ENCODE results near the gene C1D.
A peak's percentile ranks its signal among the peaks of the same experiment; 100 is the strongest.

C1D gene

DNA sequence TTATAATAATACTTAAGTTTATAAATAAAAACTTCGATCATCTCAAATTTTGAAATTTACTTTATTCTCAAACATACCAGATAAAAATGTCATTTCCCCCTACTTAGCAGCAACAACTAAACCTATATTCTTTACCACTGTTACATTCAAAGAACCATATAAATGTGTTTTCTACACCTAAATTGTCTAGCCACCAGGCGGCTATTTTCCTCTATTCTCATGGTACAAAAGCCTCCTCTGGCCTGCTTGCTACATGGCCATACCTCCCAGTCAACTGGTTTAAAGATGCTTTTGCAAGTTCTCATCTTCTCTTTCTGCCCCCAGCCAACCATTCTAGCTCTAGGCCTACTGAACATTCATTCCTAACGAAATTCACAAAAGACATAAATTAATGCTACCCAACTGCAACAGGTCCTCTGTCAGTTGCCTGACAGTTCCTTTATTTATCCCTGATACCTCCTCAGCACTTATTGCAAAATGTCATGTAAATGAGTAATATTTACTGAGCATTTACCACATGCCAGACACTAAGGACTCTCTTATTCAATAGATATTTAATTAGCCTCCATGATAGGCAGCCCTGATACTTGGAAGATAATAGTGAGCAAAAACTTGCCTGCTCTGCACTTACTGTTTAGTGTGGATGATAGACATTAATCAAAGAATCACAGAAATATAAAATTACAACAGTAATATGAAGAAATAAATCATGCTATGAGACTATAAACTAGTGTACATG, 5.0 kb downstream of the C1D start:
- no peak for DNase-seq

DNA sequence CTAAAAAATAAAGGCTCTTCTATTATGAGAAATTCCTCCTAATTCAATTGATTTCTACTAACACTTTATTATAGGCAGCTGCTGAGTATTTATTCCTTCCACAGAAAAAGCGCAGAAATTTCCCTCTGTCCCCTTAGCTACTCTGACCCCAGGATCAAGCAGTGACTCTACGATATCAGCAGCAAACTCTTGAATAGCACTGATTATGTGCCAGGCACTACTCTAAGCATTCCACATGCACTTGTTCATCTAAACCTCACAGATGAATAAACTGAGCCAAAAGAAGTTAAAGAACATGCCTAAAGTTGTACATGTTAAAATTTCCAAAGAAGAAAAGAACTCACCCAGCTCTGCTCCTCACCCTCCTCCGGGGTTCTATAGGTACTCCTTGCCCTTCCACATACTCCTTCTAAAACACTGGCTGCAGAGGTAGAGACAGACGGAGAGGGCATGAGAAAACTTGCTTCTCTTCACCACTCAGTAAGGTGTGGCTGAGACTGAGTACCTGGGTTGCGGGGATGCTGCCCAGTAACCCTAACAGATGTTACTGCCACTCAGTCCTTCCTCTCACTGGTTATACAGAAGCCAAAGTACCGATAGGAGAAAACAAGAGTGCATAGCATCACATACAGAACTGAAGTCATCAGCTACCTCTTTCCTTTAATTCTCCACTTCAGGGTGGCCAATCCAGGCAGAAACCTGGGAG, 9.9 kb downstream of the C1D start:
- DNase-seq = no peak

GRCh38 chr2:68050353-68050752, 12.5 kb downstream of the C1D start:
- DNase-seq = no peak

DNA sequence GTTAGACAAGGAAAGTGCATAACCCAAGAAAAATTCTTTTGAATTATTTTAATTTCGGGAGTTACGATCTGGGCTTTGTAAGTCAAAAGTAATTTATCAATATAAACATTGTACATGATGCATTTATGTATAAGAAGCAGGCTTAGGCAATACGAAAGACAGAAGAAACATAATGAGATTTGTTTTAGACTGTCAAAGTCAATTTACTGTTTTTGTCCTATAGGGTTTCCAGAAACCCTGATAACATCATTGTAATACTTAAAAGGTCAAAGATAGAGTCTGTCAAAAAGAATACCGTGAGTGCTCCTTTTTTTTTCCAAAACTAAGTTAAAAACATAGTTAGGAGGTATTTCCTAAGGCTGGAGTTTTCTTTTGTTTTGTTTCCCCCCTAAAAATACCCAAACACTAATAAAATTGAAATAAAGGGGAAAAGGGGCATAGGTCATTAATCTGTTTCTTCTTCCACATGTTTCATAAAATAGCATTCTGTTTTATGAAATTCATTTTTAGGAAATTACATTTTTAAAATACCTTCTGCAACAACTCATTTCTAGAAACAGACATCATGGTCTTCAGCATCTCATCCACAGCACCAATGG, 16.1 kb downstream of the C1D start:
- no peak for DNase-seq

- no peak for DNase-seq
Measured at GRCh38 chr2:68046224-68046623, 16.6 kb downstream of the C1D start.

DNA sequence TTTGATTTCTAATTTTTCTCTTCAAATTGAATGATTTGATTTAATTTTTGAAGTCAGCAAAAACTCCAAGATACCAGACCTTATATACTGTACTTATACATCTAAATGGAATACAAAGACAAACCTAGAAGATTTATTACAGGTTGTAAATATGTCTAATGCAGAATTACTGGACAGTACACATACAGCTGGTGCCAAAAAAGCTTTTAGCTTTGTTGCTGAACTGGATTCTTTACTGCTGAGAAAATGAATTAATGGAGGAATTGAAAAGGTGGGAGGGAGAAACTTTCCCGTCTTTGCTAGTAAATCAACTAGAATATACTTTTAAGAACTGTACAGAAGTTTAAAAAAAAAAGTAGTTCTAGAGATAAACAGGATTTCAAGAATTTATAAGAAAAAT, 17.5 kb downstream of the C1D start:
- DNase-seq = no peak

DNA sequence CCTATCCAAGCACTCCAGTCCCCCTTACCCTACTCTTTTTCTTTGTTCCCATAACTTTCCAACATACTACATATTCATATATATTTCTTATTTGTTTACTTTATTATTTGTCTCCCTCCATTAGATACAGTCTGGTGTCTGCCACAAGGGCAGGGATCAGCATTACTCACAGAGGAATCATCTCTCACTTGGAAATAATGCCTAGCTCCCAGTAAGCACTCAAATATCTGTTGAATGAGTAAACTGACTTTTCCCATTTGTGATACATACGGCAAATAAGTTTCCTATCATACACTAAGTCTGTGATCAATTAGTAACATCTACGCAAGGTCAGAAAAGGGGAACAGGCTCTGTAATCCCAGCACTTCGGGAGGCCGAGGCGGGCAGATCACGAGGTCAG, 18.7 kb downstream of the C1D start:
- no peak for DNase-seq

- DNase-seq = no peak
Measured at GRCh38 chr2:68043695-68044094, 19.1 kb downstream of the C1D start.

GRCh38 chr2:68043032-68043431, 19.8 kb downstream of the C1D start:
- DNase-seq = no peak

GRCh38 chr2:68041704-68042245, 21.0 kb downstream of the C1D start:
- DNase-seq = no peak

- no peak for DNase-seq
Measured at GRCh38 chr2:68040078-68040477, 22.7 kb downstream of the C1D start.

GRCh38 chr2:68039317-68039716, 23.5 kb downstream of the C1D start:
- DNase-seq = no peak

DNA sequence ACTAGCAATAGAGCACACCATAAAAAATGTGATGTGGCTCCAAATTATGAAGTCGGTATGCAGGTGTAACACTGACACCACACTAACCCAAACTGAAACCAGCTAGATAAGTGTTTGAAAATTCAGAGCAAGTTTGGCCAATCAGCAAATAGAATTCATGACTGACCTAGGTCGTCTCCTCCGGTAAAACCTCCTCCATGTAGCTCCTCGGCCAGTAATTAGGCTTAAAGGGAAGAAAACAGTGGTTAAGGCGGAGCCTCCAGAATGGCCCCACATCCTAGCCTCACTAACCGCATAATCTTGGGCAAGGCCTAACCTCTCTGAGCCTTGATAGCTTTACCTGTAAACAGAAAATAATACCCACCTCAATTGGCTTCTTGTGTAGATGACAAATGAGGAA, 30.1 kb downstream of the C1D start:
- no peak for DNase-seq

DNA sequence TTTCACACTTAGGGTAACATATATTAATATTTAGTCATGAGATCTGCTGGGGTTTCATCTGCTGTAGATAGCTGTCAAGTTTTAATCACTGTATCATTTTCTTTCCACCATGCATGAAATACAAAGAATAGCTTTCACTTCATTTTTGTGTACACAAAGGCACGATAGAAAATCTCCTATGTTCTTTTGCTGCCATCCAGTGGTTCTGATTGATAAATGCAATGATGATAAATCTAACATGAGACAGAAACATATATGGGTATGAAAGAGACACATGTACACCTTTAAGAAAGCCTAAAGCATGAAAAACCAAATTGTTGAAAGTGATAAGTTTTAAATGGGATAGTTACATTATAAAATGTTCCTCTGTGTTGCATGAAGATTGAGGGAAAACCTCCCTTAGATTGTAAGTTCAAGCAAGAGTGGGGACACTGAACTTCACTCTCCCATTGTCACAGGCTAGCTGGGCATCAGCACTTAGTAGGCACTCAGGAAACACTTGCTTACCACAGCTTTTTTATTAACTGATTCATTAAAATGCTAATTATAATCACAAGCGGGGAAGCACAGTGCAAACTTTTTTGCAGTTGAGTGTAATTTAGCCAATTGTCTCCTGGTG, 31.2 kb downstream of the C1D start:
- peak; percentile 75 for DNase-seq

- DNase-seq = no peak
Measured at GRCh38 chr2:68031043-68031442, 31.8 kb downstream of the C1D start.

GRCh38 chr2:68030529-68030928, 32.3 kb downstream of the C1D start:
- DNase-seq = no peak

- no peak for DNase-seq
Measured at GRCh38 chr2:68027959-68028358, 34.8 kb downstream of the C1D start.

- DNase-seq = no peak
Measured at GRCh38 chr2:68024450-68024849, 38.4 kb downstream of the C1D start.

- DNase-seq = no peak
Measured at GRCh38 chr2:68023904-68024303, 38.9 kb downstream of the C1D start.

GRCh38 chr2:68018727-68019126, 44.1 kb downstream of the C1D start:
- no peak for DNase-seq

GRCh38 chr2:68009526-68009925, 53.3 kb downstream of the C1D start:
- no peak for DNase-seq

DNA sequence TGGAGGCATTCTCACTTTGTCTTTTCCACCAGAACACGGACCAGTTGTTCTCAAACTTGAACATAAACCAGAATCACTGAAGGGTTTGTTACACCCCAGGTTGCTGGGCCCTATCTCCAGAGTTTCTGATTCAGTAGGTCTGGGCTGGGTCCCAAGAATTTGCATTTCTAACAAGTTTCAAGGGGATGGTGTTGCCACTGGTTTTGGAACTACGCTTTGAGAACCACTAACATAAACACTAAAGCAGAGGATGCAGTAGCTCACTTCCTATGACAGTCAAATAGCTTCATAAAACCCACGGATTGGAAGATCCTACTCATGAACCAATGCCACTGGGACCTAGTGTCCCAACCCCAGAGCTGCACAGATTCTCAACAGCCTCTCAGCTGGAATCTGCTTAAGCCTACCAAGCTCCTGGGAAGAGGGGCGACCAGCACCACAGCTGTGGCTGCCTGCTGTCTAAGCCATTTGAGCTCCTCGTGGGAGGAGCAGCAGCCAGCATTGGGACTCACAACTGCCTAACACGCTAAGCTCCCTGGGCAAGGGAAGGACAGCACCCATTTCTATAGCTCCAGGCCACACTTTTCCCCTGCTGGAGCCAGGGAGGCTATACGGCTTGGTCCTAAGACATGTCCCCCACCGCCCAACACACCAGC, 62.5 kb downstream of the C1D start:
- no peak for DNase-seq

DNA sequence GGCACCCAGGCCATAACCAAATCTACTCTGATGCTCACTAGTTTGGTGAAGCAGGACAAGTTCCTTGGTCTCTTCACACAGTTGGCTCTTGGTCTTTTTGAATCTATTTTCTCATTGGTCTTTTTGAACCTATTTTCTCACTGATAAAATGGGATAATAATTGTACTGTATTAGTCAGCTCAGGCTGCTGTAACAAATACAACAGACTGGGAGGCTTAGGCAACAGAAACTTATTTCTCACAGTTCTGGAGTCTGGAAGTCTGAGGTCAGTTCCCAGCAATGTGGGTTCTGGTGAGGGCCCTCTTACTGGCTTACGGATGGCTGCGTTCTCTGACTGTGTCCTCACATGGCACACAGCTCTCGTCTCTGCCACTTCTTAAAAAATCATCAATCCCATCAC, 63.5 kb downstream of the C1D start:
- no peak for DNase-seq
